ENCODE data around the gene PSAP. TPM values are rescaled to one million over a fixed set of nuclear protein-coding genes. Genes with fewer than 3 reads are reported as not detected.

PSAP gene
- polyA plus RNA-seq, 2 of the 4 experiments (the other 2 are of a cell fraction), result 690 to 1,519 TPM

DNA sequence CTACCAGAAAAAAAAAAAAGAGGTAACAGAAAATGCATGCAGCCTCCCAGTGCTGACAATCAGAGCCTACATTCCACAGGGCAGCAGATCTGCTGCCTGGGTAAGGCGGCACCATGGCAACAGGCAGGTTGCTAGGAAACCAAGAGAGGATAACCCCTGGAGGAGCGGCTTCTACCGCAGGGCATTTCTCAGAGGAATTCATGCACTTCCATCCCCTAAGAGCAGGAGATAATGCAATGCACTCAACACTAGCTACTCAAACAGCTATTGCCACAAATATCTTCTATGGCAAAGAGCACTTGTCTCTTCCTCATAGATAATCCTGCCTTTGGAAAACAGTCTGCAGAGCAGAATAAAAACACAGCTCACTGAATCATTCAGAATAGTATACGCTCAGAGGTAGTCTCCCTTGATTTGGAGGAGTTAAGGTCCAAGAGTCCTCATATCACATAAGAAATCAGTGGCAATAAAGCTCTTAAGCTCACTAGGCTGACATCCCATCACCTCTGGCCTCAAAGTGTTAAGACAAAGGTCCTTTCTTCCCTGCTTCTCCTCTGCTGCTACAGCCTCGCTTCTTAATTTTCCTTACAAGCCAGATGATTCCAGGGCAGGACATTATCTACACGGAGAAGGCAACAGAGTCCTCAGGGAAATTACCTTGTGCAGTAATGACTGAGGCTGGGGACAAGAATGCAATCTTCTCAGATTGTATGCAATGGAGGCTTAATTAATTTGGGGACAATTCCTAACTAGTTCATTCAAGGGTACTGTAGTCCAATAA lies 10.7 kb downstream of the PSAP start:
- no peak for FAIRE-seq
- 26% methylated on average over 6 of the region's 6 CpGs for WGBS (ENCODE audit: missing lambda C conversion rate)
- ChIA-PET POLR2A (interaction anchor here (6.3 kb wide), 1 partner anchor 10 kb away, joined by 33 read pairs; the partner anchor contains the start of gene PSAP), CTCF (interaction anchor here (0.6 to 16.5 kb wide), 9 partner anchors 11 to 462 kb away, joined by 3 to 217 read pairs (median 4); partner anchors contain the start of gene PSAP)
- H3K9me3 ChIP-seq, result no peaks in the 10 kb centered on the region
- ATAC-seq, result peak; percentile 88 to 89
- peak overlapping the region; percentile 53 for H3K4me2 ChIP-seq
- TF ChIP-seq POLR2AphosphoS2 (conservative IDR thresholded peaks at IDR 0.05; ENCODE audit: low read length), result no peak
- TF ChIP-seq RFX5 (IDR thresholded peaks at IDR 0.05), result 0 out of 2 replicates have a peak, but pooled peaks have one; percentile 52
- H3K4me3 ChIP-seq, result no peak overlapping the region
- peak; percentile 76 to 88 for DNase-seq (ENCODE audit: low read depth in 1 of 2, low spot score in 1 of 2)
- peaks cover 70% of the 10 kb centered on the region for H3K4me1 ChIP-seq
- peak overlapping the region in 1 of 2 experiments; percentile 34; a peak in 2 of 6 replicates for H3K27ac ChIP-seq

DNA sequence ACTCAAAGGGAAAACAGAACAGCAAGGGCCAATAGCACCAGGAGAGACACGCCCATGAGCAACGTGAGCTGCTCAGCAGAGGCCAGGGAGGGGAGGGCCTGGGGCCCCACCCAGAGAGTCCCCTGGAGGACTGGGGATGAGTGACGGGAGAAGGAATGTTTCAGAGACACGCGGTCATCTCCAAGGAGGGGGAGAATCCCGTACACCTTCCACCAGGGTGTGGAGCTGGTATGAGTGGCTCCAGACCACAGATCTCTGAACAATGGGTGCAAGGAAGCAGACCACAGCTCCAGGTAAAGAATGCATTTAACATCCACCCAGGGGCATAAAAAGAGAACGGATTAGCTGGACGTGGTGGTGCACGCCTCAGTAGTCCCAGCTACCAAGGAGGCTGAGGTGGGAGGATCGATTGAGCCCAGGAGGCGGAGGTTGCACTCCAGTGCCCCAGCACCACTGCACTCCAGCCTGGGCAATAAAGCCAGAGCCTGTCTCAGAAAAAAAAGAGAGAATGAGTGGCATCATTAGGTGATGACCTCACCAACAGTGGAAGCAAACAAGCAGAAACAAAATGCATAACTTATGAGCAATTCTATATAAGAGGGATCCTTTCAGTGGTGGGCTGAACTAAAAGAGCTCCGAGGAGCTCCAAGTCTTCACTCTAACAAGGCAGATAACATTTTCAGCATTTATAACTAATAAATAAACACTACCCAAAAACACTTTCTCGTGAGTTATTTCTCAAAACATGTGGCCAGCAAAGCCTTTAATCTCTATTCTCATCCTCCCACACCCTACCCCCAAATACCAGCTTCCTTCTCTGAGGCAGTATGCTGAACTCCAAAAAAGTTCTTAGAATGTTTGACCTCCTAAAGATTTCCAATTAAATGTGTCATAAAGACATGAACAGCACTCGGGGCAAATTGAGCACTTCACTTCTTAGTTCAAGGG lies 12.5 kb downstream of the PSAP start:
- DNase-seq (ENCODE audit: low read depth in 1 of 2, low spot score in 1 of 2), result peak in 1 of 2 experiments; percentile 36
- H3K27ac ChIP-seq, result peak overlapping the region in 1 of 2 experiments; percentile 41; a peak in 4 of 6 replicates
- peak; percentile 14 to 48; a peak in 4 of 6 replicates for ATAC-seq
- no peaks in the 10 kb centered on the region for H3K9me3 ChIP-seq
- no peak overlapping the region for H3K4me3 ChIP-seq
- ChIA-PET POLR2A (interaction anchor here (6.3 kb wide), 1 partner anchor 12 kb away, joined by 33 read pairs; the partner anchor contains the start of gene PSAP), CTCF (interaction anchor here (0.6 to 16.5 kb wide), 14 partner anchors 9 to 443 kb away, joined by 3 to 217 read pairs (median 4); partner anchors contain the start of gene PSAP)
- peak overlapping the region; percentile 53 for H3K4me2 ChIP-seq
- FAIRE-seq, result no peak
- TF ChIP-seq HEYL (CRISPR knock-in tag; IDR thresholded peaks at IDR 0.05), result no peak
- peaks cover 76% of the 10 kb centered on the region for H3K4me1 ChIP-seq
- WGBS (ENCODE audit: missing lambda C conversion rate), result 47% methylated on average over 14 of the region's 14 CpGs

DNA sequence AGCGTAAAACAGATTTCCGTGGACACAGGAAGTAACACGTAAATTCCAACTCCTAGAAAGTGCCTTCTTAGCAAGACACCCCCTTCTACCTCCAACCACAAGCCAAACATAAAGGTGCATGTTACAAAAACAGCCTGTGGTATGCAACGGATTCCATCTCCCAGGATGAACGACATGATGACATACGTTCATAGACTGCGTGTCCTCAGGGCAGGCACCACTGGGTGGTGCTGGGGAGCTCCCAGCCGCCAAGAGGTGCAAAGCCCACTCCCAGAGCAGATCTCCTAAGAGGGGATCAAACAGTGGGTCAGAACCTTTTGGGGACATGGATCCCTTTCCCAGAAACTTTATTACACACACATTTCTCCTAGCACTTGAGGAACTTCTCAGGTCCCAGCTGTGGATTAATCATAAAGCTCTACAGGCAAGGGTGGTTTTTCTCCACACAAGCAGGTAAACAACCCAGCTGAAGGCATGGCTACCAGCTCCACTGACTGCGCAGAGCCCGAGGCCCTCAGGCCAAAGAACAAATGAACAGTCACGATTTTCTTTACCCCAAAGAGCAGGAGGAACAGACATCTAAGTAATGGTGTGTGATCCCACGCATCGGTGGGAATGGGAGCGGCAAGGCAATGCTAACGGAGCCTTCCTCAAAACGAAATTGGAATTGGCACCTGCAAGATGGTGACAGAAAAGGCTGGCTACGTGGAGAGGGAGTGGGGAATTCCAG lies 13.8 kb downstream of the PSAP start:
- Histone ChIP-seq H3K9me3 (no peaks in the 10 kb centered on the region), H3K4me2 (peak overlapping the region; percentile 53), H3K27ac (peak overlapping the region; percentile 41 to 46; a peak in 5 of 6 replicates), H3K4me1 (peaks cover 75% of the 10 kb centered on the region), H3K4me3 (no peak overlapping the region)
- FAIRE-seq (no peak), ATAC-seq (peak in 1 of 2 experiments; percentile 69; a peak in 3 of 6 replicates), DNase-seq (ENCODE audit: low read depth in 1 of 2, low spot score in 1 of 2) (peak; percentile 35 to 56)
- POLR2A ChIA-PET, result interaction anchor here (0.5 to 6.3 kb wide), 2 partner anchors 13 to 22 kb away, joined by 5 to 33 read pairs; partner anchors contain the start of gene PSAP
- CTCF ChIA-PET, result interaction anchor here (0.7 to 16.5 kb wide), 11 partner anchors 8 to 120 kb away, joined by 3 to 217 read pairs (median 6); no protein-coding TSS in a partner anchor
- TF ChIP-seq RAD21 (conservative IDR thresholded peaks at IDR 0.05 in 1 of 2, IDR thresholded peaks at IDR 0.05 in 1 of 2), result peak; percentile 51 to 60; a peak in 4 of 5 replicates
- TF ChIP-seq FOSL2 (IDR thresholded peaks at IDR 0.05), result no peak
- no peak for TF ChIP-seq FOSL2 (CRISPR knock-in tag; IDR thresholded peaks at IDR 0.05)
- no peak for TF ChIP-seq HEYL (CRISPR knock-in tag; IDR thresholded peaks at IDR 0.05)
- peak; percentile 51 for TF ChIP-seq SMC3 (IDR thresholded peaks at IDR 0.05)
- no peak for TF ChIP-seq RARB (CRISPR knock-in tag; IDR thresholded peaks at IDR 0.05)
- no peak for TF ChIP-seq POLR2A (IDR thresholded peaks at IDR 0.05; ENCODE audit: low read length)
- TF ChIP-seq JUNB (IDR thresholded peaks at IDR 0.05), result no peak
- TF ChIP-seq ESRRA (IDR thresholded peaks at IDR 0.05; ENCODE audit: borderline replicate concordance, low read length), result no peak
- TF ChIP-seq CHD2 (IDR thresholded peaks at IDR 0.05; ENCODE audit: low read length, partially characterized antibody), result no peak
- TF ChIP-seq TFCP2L1 (CRISPR knock-in tag; IDR thresholded peaks at IDR 0.05), result no peak
- TF ChIP-seq HDAC2 (IDR thresholded peaks at IDR 0.05), result no peak
- TF ChIP-seq MAZ (IDR thresholded peaks at IDR 0.05; ENCODE audit: borderline replicate concordance, low read depth, low read length), result no peak
- no peak for TF ChIP-seq CBX2 (IDR thresholded peaks at IDR 0.05; ENCODE audit: borderline replicate concordance, low read depth)
- no peak for TF ChIP-seq HOXB13 (CRISPR knock-in tag; IDR thresholded peaks at IDR 0.05; ENCODE audit: low read depth)
- TF ChIP-seq FOSB (CRISPR knock-in tag; IDR thresholded peaks at IDR 0.05), result no peak
- TF ChIP-seq, protein P1, sequence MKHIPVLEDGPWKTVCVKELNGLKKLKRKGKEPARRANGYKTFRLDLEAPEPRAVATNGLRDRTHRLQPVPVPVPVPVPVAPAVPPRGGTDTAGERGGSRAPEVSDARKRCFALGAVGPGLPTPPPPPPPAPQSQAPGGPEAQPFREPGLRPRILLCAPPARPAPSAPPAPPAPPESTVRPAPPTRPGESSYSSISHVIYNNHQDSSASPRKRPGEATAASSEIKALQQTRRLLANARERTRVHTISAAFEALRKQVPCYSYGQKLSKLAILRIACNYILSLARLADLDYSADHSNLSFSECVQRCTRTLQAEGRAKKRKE (CRISPR knock-in tag; IDR thresholded peaks at IDR 0.05; ENCODE audit: low read depth), result no peak
- TF ChIP-seq GATA3 (IDR thresholded peaks at IDR 0.05; ENCODE audit: borderline replicate concordance), result no peak
- TF ChIP-seq, protein P2, sequence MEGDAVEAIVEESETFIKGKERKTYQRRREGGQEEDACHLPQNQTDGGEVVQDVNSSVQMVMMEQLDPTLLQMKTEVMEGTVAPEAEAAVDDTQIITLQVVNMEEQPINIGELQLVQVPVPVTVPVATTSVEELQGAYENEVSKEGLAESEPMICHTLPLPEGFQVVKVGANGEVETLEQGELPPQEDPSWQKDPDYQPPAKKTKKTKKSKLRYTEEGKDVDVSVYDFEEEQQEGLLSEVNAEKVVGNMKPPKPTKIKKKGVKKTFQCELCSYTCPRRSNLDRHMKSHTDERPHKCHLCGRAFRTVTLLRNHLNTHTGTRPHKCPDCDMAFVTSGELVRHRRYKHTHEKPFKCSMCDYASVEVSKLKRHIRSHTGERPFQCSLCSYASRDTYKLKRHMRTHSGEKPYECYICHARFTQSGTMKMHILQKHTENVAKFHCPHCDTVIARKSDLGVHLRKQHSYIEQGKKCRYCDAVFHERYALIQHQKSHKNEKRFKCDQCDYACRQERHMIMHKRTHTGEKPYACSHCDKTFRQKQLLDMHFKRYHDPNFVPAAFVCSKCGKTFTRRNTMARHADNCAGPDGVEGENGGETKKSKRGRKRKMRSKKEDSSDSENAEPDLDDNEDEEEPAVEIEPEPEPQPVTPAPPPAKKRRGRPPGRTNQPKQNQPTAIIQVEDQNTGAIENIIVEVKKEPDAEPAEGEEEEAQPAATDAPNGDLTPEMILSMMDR (IDR thresholded peaks at IDR 0.05), result peak; percentile 34; the same call in 2 of the 3 replicates
- no peak for TF ChIP-seq JUN (IDR thresholded peaks at IDR 0.05)
- 60% methylated on average over 17 of the region's 17 CpGs for WGBS (ENCODE audit: missing lambda C conversion rate)
